H1 (cell line): ENCODE measurements around the gene RUBCN. TPM values are rescaled to one million over a fixed set of nuclear protein-coding genes. Genes with fewer than 3 reads are reported as not detected.

Experiments used
- CBX5 ChIP-seq: fragments of 300-800, 300-1000 bp; sonication (generic); IDR thresholded peaks from 2 replicates; pipeline ENCODE4 v1.7.1; 2016; ENCODE audit warnings: antibody characterized with exemption, low read length, low read depth
- CBX8 ChIP-seq: fragments of 300-800, 300-1000 bp; sonication (generic); IDR thresholded peaks from 2 replicates; pipeline ENCODE4 v1.7.1; 2016; ENCODE audit warnings: low read depth, low read length, borderline replicate concordance
- CHD2 ChIP-seq: IDR thresholded peaks from 2 replicates; pipeline ENCODE4 v1.6.1; 2012; ENCODE audit warnings: low read length, improper control_type of control experiment
- HDAC2 ChIP-seq, 2 experiments: fragments of 300-600 bp in 1 of 2; sonication (generic) in 1 of 2; IDR thresholded peaks; 2 replicates each; pipeline ENCODE4 v1.6.1; 2011 to 2012; ENCODE audit warnings: low read depth in 2 of 2, low read length in 2 of 2, mild to moderate bottlenecking in 2 of 2, moderate library complexity in 2 of 2, borderline replicate concordance in 1 of 2, inconsistent platforms in 1 of 2
- KDM4A ChIP-seq: IDR thresholded peaks from one replicate; pipeline ENCODE4 v1.7.1; 2012; ENCODE audit warnings: low read depth, mild to moderate bottlenecking, moderate library complexity, low read length, inconsistent platforms; ENCODE audit not compliant: severe bottlenecking
- KDM5A ChIP-seq: fragments of 200-600 bp; IDR thresholded peaks from 2 replicates; pipeline ENCODE4 v1.7.1; 2012; ENCODE audit warnings: mild to moderate bottlenecking, low read length, inconsistent platforms, mixed read lengths
- PHF8 ChIP-seq: fragments of 200-600 bp; sonication (generic); conservative IDR thresholded peaks from 2 replicates; pipeline ENCODE4 v1.7.1; 2012; ENCODE audit warnings: low read depth, mild to moderate bottlenecking, inconsistent platforms, low read length, moderate library complexity
- POLR2AphosphoS5 ChIP-seq: IDR thresholded peaks from 2 replicates; pipeline ENCODE4 v1.6.1; 2011; ENCODE audit warnings: low read depth, low read length
- RNF2 ChIP-seq: fragments of 200-900, 300-1000 bp; sonication (generic); IDR thresholded peaks from 2 replicates; pipeline ENCODE4 v1.7.1; 2016; ENCODE audit warnings: borderline replicate concordance, low read depth, mild to moderate bottlenecking, antibody characterized with exemption, low read length; ENCODE audit not compliant: poor library complexity, severe bottlenecking; ENCODE audit errors: missing control alignments
- SP2 ChIP-seq: IDR thresholded peaks from 2 replicates; pipeline ENCODE4 v1.6.1; 2012; ENCODE audit warnings: mild to moderate bottlenecking, low read length, inconsistent platforms
- polyA plus RNA-seq, 7 experiments: library from polyadenylated mRNA; depleted of rRNA in 3 of 7; stranded (reverse) in 5 of 7; unstranded in 2 of 7; fragments of >200 nt in 5 of 7; fragments of 200-250 nt in 2 of 7; gene quantifications; 1 replicate in 5 of 7; 2 replicates in 1 of 7; 4 replicates in 1 of 7; pipeline versions ENCODE4 v1.2.1 to v1.2.3, GENCODE V29; 2011 to 2013; ENCODE audit warnings: missing spikeins in 2 of 7, mixed read lengths in 2 of 7
- total RNA-seq: library from RNA; stranded (reverse); fragmentation: NEBNext Ultra II Directional; extraction: Animal tissue kit (Norgen Biotek cat#: 25700); gene quantifications from 2 replicates; pipeline ENCODE4 v1.2.1, GENCODE V29; 2021
- TF ChIP-seq, protein P1 (sequence below): fragments of 300-600 bp; sonication (generic); IDR thresholded peaks from 2 replicates; pipeline ENCODE4 v1.7.1; 2012; ENCODE audit warnings: low read length, moderate library complexity, mild to moderate bottlenecking, inconsistent platforms; ENCODE audit not compliant: insufficient replicate concordance

Gene RUBCN
- total and polyA plus RNA-seq, 2 of the 8 experiments (the other 6 are each of a cell fraction or from before 2014, with no cell fraction given), result 9.3 to 21.9 TPM

DNA sequence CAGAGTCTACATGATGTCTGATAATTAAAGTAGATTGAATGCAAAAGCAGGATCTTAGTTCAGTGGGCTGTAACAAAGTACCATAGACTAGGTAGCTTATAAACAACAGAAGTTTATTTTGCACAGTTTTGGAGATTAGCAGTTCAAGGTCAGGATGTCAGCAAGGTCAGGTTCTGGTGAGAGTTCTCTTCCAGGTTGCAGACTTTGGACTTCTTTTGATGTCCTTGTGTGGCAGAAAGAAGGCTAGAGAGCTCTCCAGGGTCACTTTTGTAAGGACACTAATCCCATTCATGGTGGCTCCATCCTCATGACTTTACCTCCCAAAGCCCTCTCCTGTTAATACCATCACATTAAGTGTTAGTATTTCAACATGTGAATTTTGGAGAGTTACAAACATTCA lies 25.1 kb upstream of the RUBCN start (continued):
- TF ChIP-seq, protein P1, sequence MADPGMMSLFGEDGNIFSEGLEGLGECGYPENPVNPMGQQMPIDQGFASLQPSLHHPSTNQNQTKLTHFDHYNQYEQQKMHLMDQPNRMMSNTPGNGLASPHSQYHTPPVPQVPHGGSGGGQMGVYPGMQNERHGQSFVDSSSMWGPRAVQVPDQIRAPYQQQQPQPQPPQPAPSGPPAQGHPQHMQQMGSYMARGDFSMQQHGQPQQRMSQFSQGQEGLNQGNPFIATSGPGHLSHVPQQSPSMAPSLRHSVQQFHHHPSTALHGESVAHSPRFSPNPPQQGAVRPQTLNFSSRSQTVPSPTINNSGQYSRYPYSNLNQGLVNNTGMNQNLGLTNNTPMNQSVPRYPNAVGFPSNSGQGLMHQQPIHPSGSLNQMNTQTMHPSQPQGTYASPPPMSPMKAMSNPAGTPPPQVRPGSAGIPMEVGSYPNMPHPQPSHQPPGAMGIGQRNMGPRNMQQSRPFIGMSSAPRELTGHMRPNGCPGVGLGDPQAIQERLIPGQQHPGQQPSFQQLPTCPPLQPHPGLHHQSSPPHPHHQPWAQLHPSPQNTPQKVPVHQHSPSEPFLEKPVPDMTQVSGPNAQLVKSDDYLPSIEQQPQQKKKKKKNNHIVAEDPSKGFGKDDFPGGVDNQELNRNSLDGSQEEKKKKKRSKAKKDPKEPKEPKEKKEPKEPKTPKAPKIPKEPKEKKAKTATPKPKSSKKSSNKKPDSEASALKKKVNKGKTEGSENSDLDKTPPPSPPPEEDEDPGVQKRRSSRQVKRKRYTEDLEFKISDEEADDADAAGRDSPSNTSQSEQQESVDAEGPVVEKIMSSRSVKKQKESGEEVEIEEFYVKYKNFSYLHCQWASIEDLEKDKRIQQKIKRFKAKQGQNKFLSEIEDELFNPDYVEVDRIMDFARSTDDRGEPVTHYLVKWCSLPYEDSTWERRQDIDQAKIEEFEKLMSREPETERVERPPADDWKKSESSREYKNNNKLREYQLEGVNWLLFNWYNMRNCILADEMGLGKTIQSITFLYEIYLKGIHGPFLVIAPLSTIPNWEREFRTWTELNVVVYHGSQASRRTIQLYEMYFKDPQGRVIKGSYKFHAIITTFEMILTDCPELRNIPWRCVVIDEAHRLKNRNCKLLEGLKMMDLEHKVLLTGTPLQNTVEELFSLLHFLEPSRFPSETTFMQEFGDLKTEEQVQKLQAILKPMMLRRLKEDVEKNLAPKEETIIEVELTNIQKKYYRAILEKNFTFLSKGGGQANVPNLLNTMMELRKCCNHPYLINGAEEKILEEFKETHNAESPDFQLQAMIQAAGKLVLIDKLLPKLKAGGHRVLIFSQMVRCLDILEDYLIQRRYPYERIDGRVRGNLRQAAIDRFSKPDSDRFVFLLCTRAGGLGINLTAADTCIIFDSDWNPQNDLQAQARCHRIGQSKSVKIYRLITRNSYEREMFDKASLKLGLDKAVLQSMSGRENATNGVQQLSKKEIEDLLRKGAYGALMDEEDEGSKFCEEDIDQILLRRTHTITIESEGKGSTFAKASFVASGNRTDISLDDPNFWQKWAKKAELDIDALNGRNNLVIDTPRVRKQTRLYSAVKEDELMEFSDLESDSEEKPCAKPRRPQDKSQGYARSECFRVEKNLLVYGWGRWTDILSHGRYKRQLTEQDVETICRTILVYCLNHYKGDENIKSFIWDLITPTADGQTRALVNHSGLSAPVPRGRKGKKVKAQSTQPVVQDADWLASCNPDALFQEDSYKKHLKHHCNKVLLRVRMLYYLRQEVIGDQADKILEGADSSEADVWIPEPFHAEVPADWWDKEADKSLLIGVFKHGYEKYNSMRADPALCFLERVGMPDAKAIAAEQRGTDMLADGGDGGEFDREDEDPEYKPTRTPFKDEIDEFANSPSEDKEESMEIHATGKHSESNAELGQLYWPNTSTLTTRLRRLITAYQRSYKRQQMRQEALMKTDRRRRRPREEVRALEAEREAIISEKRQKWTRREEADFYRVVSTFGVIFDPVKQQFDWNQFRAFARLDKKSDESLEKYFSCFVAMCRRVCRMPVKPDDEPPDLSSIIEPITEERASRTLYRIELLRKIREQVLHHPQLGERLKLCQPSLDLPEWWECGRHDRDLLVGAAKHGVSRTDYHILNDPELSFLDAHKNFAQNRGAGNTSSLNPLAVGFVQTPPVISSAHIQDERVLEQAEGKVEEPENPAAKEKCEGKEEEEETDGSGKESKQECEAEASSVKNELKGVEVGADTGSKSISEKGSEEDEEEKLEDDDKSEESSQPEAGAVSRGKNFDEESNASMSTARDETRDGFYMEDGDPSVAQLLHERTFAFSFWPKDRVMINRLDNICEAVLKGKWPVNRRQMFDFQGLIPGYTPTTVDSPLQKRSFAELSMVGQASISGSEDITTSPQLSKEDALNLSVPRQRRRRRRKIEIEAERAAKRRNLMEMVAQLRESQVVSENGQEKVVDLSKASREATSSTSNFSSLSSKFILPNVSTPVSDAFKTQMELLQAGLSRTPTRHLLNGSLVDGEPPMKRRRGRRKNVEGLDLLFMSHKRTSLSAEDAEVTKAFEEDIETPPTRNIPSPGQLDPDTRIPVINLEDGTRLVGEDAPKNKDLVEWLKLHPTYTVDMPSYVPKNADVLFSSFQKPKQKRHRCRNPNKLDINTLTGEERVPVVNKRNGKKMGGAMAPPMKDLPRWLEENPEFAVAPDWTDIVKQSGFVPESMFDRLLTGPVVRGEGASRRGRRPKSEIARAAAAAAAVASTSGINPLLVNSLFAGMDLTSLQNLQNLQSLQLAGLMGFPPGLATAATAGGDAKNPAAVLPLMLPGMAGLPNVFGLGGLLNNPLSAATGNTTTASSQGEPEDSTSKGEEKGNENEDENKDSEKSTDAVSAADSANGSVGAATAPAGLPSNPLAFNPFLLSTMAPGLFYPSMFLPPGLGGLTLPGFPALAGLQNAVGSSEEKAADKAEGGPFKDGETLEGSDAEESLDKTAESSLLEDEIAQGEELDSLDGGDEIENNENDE, result no peak
- TF ChIP-seq CBX5, result no peak
- TF ChIP-seq HDAC2 (IDR thresholded peaks at IDR 0.05; ENCODE audit: borderline replicate concordance in 1 of 2, low read depth in 2 of 2, low read length in 2 of 2), result no peak
- TF ChIP-seq SP2, result no peak
- TF ChIP-seq CHD2, result no peak
- no peak for TF ChIP-seq POLR2AphosphoS5
- no peak for TF ChIP-seq RNF2
- no peak for TF ChIP-seq PHF8
- no peak for TF ChIP-seq KDM4A
- TF ChIP-seq KDM5A, result no peak
- TF ChIP-seq CBX8, result no peak
